HG03442 (cell line): ENCODE data around the gene DYRK2.

Experiments used
- ATAC-seq: cut with Tn5 transposase; IDR thresholded peaks from one replicate; pipeline ENCODE4 v1.9.1; 2021; ENCODE audit warnings: mild to moderate bottlenecking, moderate library complexity; ENCODE audit not compliant: unreplicated experiment

The DYRK2 gene

GRCh38 chr12:67698672-67699581 is 50.4 kb downstream of the DYRK2 start:
- peak; percentile 95 for ATAC-seq

GRCh38 chr12:67701121-67701520 is 52.6 kb downstream of the DYRK2 start:
- no peak for ATAC-seq

GRCh38 chr12:67702136-67702535 is 53.6 kb downstream of the DYRK2 start:
- no peak for ATAC-seq

- ATAC-seq, result no peak
These were observed 55.5 kb downstream of the DYRK2 start for GRCh38 chr12:67704071-67704470.

GRCh38 chr12:67705394-67706370 is 57.1 kb downstream of the DYRK2 start:
- ATAC-seq, result no peak

GRCh38 chr12:67709367-67709954 is 60.9 kb downstream of the DYRK2 start:
- ATAC-seq, result no peak

GRCh38 chr12:67710582-67710981 is 62.0 kb downstream of the DYRK2 start:
- ATAC-seq, result peak; percentile 98

GRCh38 chr12:67712011-67712410 is 63.5 kb downstream of the DYRK2 start:
- no peak for ATAC-seq

GRCh38 chr12:67714648-67715047 is 66.1 kb downstream of the DYRK2 start:
- ATAC-seq, result no peak
